HG03159 (cell line): ENCODE results near the gene PMM2.

Experiments used
- ATAC-seq: cut with Tn5 transposase; IDR thresholded peaks from one replicate; pipeline ENCODE4 v1.9.1; 2021; ENCODE audit warnings: mild to moderate bottlenecking, moderate library complexity; ENCODE audit not compliant: unreplicated experiment

PMM2 gene

GRCh38 chr16:8885674-8886592, 88.3 kb downstream of the PMM2 start:
- no peak for ATAC-seq

DNA sequence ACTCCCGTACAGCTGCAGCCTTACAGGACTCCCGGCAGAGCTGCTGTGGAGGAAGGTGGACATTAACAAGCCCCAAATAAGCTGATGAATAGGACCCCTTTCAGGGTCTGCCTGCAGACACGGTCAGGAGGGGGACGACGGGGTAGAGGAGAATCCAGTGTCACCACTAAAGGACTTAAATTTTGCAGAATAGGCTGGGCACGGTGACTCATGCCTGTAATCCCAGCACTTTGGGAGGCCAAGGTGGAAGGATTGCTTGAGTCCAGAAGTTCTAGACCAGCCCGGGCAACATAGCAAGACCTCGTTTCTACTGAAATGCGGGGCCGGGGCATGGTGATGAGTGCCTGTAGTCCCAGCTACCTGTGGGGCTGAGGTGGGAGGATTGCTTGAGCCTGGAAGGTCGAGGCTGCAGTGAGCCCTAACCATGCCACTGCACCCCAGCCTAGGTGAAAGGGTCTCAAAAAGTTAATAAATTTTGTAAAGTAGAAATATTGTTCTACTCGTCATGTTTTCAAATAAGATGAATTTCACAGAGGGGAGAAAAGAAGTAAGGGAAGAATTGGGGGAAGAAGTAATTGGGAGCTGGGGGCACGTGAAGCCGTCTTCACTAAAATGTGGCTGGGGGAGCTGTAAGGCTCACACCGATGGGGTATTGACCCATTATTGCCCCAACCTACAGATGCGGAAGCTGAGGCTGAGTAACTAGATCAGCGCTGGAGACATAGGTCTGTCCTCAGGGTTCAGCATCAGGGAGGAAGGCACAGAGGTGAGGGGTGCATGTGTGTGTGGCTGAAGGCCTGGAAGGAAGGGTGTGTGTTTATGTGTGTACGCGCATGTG, 89.2 kb downstream of the PMM2 start:
- ATAC-seq, result no peak

DNA sequence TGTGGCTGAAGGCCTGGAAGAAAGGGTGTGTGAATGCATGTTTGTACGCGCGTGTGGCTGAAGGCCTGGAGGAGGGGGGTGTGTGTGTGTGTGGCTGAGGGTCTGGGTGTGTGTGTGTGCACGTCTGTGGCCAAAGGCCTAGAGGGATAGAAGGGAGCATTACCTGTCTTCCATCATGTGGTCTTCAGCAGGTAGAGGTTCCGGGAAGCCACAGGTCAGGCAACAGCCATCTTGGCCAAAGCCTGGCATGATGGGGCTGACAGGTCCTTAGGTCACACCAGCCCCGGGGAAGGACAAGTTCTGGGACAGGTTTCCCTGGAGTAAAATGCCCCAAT, 89.8 kb downstream of the PMM2 start:
- no peak for ATAC-seq

GRCh38 chr16:8887952-8888560, 90.4 kb downstream of the PMM2 start:
- ATAC-seq, result no peak

DNA sequence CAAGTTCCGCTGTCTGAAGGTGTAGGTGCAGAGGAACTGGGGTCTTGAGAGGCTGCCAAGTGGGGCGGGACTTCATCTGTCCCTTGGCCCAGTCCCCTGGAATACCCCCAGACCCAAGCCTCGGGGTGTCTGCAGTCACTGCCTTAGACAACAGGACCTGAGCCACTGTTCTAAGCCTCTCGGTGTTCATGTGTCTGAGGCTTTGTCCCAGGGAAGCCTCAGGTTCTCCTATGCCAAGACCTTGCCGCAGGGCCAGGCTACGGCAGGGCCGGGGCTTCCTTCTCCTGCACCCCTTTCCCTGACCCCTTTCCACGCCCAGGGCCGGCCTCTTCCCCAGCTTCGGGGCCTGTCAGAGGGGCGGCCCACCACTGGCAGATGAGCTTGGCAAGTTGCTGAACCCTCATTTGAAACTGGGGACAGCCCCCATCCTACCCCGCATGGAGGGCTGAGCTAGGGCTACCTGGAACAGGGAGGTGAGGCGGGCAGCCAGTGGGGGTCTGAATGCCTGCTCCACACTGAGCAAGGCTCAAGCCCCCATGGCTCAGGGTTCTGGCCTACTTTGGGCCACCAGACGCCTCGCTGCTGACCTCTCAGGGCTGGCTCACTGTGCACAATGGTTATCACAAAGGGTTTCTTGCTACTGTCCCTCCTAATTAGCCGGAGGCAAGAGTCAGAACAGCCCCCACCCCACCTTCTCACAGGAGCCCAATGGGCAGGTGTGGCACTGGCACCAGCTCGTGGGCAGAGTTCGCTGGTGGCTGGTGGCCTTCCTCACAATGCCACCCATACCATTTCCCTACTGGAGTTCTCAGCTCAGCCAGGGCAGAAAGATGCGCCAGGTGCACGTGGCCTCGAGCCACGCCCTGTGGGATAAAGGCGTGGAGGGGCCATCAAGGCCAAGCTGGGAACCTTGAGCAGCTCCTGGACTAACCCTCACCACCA, 91.6 kb downstream of the PMM2 start:
- ATAC-seq, result no peak

- no peak for ATAC-seq
These were observed 92.4 kb downstream of the PMM2 start for GRCh38 chr16:8889893-8890548.

GRCh38 chr16:8890549-8890921, 92.9 kb downstream of the PMM2 start:
- ATAC-seq, result no peak

GRCh38 chr16:8892101-8892575, 94.5 kb downstream of the PMM2 start:
- peak; percentile 19 for ATAC-seq

GRCh38 chr16:8893426-8893825, 95.8 kb downstream of the PMM2 start:
- no peak for ATAC-seq

- no peak for ATAC-seq
These were observed 96.5 kb downstream of the PMM2 start for GRCh38 chr16:8893976-8894690.

GRCh38 chr16:8894736-8895334, 97.2 kb downstream of the PMM2 start:
- ATAC-seq, result no peak

DNA sequence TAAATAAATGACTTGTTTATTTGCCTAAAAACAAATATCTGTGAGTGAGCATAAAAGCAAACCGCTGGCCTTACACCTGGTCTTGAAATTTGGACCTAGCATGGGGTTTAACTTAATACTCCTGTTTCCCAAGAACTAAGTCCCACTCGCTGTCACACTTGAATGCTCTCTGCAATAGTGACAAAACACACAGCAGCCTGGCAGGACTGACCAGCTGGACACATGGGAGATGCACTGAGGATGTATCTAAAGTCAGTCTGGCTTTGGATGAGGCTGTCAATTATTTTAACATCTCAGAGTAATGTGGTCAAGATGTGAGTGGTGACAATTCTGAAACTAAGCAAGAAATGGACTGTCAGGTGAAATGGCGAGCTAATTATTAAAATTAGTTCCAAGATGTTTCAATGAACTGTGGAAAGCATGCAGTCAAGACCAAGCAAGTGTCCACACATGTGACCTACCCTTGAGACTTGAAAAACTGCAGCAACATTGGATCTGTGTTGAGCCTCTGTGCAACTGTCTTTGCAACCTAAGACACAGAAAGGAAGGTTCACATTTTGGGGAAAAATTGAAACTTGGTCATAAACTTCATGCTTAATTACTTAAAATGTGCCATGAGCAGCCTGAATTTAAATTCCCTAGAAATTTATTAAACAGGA, 101.2 kb downstream of the PMM2 start:
- no peak for ATAC-seq
